DMS114 treated with DMSO at 0.1 percent for 48 hours (cell line): Measurements from ENCODE around the gene ADPGK.
"Not testable (repeated sequence)": the region's sequence is repeated elsewhere in the genome, so short reads cannot be mapped to it uniquely, and the experiment has no call there.

Source experiments
- DNase-seq: peaks from one replicate; lab custom pipeline; 2025; ENCODE audit not compliant: unreplicated experiment; lab: John Stamatoyannopoulos, UW

Gene ADPGK

GRCh38 chr15:72751751-72752455 is 31.7 kb downstream of the ADPGK start:
- DNase-seq = no peak

DNA sequence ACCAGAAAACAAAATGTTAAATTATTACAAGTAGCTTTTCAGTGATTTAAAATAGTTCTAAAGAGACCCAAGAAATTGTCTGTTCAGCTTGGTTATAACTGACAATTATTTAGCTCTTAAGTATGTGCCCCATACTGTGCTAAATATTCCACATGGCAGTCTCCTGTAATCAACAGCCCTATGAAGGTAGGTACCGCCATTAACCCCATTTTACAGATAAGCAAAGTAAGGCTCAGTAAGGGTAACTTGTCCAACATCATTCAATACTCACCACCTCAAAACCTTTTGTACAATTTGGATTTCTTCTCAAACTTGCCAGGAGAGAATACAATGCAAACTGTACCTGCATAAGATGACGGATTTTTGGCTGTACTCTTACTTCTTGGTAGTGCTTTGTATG is 33.9 kb downstream of the ADPGK start:
- DNase-seq = no peak

DNA sequence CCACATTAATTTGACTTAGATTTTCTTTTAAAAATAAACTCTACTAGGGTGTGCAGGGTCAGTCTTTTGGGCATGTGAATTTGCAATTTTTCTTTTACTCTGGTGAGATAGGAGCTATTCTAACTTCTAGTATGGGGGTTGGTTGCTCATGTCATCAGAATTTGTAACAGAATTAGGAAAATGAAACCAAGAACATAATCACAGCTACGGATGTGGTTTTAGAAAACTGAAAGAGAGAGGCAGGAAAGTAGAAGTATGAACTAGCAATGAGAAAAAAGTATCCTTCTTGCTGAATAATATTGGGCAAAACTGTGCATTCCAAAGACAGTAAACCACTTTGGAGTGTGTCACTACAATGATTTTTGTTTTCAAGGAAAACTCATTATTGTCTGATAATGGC is 43.3 kb downstream of the ADPGK start:
- no peak for DNase-seq

DNA sequence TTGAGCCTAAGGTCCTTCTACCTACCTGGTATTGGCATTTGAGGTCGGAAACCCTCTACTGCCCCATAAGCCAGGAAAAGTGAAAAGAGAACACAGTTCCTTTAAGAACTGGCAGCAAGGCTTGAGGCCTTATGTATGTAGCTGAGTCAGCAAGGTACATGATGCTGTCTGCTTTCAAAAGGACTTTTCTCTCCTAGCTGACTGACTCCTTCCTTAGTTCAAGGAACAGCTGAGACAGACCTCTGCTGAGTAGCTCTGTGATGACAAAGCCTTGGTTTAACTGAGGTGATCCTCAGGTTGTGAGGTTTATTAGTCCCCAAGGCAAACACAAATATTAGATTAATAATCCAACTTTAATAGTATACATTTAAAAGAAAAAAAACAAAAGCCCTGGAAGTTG is 45.8 kb downstream of the ADPGK start:
- DNase-seq = no peak

DNA sequence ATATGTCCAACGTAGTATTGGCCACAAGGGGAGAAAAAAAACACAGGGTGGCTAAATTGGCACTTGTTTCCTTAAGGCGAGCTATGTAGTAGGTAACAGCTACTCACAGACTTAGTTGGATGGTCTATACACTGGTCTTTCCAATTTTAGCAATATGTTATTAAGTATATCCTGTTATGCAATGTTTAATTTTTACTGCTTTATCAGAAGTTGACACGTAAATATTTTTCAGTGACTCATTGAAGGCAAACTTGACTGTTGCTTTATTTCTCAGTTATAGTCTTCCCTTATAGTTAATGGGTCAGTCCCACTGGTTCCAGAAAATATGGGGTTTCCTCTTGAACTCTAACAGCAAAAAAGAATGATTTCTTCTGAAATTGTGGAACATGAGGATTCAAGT is 46.5 kb downstream of the ADPGK start:
- DNase-seq = no peak

- DNase-seq = no peak
Measured at GRCh38 chr15:72735111-72735510, 48.4 kb downstream of the ADPGK start.

DNA sequence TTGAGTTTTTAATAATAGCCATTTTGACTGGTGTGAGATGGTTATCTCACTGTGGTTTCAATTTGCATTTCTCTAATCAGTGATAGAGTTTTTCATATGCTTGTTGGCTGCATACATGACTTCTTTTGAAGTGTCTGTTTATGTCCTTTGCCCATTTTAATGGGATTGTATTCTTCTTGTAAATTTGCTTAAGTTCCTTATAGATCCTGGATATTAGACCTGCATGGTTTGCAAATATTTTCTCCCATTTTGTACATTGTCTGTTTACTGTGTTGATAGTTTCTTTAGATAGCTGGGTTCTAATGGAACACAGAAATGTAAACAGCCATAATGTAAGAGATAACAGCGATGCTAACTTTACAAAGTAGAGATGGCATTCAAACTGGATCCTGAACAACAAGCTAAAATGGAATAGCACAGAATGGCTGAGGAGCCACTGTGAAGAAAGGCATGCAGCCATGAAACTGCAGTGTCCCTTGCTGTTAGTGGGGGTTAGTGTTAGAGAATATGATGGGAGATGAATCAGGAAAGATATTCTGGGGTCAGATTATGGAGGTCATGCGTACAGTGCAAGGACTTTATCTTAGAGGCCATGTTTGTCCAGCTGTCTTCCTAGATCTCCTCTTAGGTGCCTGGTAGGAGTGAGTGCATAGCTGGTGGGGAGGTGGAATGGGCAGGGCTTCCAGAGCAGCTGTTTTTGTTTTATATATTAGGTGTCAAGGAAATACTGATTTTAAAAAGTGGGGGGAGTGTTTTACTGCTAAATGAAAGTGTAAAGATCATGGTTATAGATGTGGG is 49.4 kb downstream of the ADPGK start:
- no peak for DNase-seq

DNA sequence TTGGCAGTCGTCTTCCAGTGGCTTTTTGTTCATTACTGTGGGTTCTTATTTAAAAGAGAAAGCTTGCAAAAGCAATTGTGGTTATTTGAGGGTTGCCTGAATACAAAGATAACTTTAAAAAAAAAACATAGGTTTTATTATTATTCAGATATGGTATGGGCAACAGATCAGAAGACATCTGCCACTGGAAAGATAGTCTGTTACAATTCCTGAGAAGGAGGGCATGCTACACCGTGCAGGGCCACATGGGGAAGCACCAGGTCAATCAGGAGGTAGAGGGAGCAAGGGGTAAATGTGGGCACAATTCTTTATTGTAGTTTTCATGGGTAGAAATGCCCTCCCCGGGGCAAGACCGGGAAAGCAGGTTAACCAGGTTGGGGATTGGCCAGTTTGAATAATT is 51.0 kb downstream of the ADPGK start:
- no peak for DNase-seq

DNA sequence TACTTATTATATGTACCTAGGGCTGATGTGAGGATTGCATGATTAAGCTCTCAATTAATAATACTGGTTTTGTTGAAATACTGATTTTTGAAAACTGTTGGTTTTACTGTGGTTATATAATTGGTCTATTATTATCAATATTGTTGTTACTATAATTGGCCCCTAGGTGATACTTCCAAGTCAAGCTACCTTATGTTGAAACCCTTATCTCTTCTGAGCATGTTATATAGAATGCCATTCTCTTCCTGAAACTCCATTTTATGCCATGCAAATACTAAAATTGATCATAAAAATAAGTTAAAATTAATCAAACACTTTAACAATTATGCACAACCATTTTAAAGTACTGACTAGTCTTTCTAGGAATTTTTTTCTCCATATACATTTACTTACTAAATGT is 51.5 kb downstream of the ADPGK start:
- no peak for DNase-seq

DNA sequence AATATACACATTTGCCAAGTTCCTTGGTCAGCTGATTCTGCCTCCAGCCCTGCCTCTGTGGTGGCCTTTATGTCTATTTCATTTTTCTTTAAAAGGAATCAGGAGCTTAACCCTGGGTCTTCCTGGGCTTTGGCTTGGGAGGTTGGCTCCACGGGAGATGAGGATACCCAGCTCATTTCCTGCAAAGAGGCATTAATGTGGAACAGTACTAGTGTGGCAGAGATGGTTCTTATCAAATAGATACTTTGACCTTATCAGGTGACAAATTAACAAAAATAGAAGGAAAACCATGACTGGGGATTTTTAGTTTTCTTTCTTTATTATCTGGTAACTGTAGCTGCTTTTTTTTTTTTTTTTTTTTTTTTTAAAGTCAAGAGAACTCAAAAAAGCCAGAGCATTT is 54.7 kb downstream of the ADPGK start:
- DNase-seq = no peak

DNA sequence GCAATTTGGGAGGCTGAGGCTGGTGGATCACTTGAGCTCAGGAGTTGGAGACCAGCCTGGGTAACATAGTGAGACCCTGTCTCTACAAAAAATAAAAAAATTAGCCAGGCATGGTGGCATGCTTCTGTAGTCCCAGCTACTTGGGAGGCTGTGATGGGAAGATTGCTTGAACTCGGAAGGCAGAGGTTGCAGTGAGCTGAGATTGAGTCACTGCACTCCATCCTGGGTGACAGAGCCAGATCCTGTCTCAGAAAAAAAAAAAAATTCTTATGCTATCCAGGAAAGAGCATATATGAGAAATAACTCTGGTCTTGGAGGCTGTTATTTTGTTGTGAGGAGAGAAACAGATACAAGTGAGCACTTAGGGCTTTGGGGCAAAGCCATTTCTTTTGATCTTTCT is 55.3 kb downstream of the ADPGK start:
- DNase-seq = not testable (repeated sequence)

DNA sequence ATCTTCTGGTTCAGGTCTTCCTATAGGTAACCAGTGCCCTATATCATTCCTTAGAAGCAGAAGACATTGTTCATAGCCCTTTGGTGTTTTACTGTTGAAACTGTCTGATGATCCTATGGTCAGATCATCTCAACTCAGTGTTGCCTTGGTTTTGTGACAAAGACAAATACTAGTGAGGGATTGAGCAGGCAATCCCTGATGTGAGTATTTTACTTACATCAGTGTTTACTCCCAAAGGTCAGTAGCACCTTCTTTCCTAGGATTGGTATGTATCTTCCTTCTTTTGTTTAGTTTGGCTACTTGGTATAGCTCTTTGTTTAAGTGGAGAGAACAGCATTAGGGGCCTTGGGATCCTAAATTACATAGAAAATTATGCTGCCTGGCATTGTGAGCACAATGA is 56.4 kb downstream of the ADPGK start:
- no peak for DNase-seq

DNA sequence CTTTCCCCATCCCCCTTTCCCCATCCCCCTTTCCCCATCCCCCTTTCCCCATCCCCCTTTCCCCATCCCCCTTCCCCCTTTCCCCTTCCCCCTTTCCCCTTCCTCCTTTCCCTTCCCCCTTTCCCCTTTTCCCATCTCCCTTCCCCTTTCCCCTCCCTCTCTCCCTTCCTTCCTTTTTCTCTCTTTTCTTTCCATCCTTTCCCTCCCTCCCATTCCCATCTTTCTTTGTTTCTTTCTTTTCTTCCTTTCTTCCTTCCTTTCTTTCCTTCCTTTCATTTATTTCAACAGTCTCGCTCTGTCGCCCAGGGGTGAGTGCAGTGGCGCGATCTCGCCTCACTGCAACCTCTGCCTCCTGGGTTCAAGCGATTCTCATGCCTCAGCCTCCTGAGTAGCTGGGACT is 57.7 kb downstream of the ADPGK start:
- not testable (repeated sequence) for DNase-seq

DNA sequence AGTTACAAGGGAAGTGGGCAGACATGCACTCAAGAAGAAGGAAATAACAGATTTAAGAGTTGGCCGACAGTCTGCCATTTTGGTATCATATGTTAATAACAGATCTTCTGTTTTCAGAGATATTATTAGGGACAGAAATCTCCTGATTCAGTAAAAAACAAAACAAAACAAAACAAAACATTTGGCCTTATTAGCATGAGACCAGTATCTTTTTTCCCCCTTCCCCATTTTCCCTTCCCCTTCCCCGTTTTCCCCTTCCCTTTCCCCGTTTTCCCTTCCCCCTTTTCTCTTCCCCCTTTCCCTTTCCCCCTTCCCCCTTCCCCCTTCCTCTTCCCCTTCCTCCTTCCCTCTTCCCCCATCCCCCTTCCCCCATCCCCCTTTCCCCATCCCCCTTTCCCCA is 58.1 kb downstream of the ADPGK start:
- DNase-seq = no peak

GRCh38 chr15:72724028-72724427 is 59.5 kb downstream of the ADPGK start:
- DNase-seq = no peak

GRCh38 chr15:72722071-72722696 is 61.4 kb downstream of the ADPGK start:
- DNase-seq = peak; percentile 79

- not testable (repeated sequence) for DNase-seq
Measured at GRCh38 chr15:72708551-72709303, 74.8 kb downstream of the ADPGK start.

DNA sequence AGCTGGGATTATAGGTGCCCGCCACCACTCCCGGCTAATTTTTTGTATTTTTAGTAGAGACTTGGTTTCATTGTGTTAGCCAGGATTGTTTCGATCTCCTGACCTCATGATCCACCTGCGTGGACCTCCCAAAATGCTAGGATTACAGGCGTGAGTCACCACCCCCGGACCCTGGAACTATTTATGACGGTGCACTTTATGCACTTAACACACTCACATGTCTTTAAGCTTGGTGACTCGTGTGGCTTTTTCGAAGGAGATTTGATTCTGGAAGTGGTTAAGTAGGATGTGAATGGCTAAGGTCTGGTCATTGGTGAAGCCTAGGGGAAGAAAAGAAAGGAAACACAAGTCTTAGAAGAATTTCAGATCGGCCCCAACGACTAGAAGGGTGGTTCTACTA is 77.3 kb downstream of the ADPGK start:
- DNase-seq = no peak
